Measurements from ENCODE around the gene ZCCHC14. TPM values are rescaled to one million over a fixed set of nuclear protein-coding genes. Genes with fewer than 3 reads are reported as not detected.
A peak's percentile ranks its signal among the peaks of the same experiment; 100 is the strongest.

The ZCCHC14 gene
- total and polyA plus RNA-seq, 2 of the 13 experiments (the other 11 are each of a cell fraction or from before 2014, with no cell fraction given), result 12.4 to 12.5 TPM

GRCh38 chr16:87484487-87485331, 8.1 kb downstream of the ZCCHC14 start (continued):
- TF ChIP-seq ZBTB2 (CRISPR knock-in tag; IDR thresholded peaks at IDR 0.05; ENCODE audit: low read depth) (no peak), KLF16 (CRISPR knock-in tag; IDR thresholded peaks at IDR 0.05) (no peak), STAT6 (CRISPR knock-in tag; IDR thresholded peaks at IDR 0.05; ENCODE audit: borderline replicate concordance) (no peak), ZNF580 (CRISPR knock-in tag; IDR thresholded peaks at IDR 0.05; ENCODE audit: borderline replicate concordance, low read depth) (no peak), MTA1 (CRISPR knock-in tag; IDR thresholded peaks at IDR 0.05; ENCODE audit: borderline replicate concordance) (peak; percentile 62; the same call in 1 of the 2 replicates), SMARCE1 (IDR thresholded peaks at IDR 0.05; ENCODE audit: borderline replicate concordance) (no peak), NR2F2 (IDR thresholded peaks at IDR 0.05; ENCODE audit: borderline replicate concordance, low read depth) (peak; percentile 87), MZF1 (CRISPR knock-in tag; IDR thresholded peaks at IDR 0.05; ENCODE audit: borderline replicate concordance) (no peak), ZNF569 (CRISPR knock-in tag; IDR thresholded peaks at IDR 0.05; ENCODE audit: borderline replicate concordance) (no peak), ZNF543 (CRISPR knock-in tag; IDR thresholded peaks at IDR 0.05) (no peak), PRPF4 (IDR thresholded peaks at IDR 0.05; ENCODE audit: low read depth, low read length, poor library complexity, severe bottlenecking) (no peak), KAT8 (CRISPR knock-in tag; IDR thresholded peaks at IDR 0.05) (0 out of 2 replicates have a peak, but pooled peaks have one; percentile 23), ZNF280D (CRISPR knock-in tag; IDR thresholded peaks at IDR 0.05) (no peak), ZNF234 (CRISPR knock-in tag; conservative IDR thresholded peaks at IDR 0.05) (no peak), ZNF484 (CRISPR knock-in tag; IDR thresholded peaks at IDR 0.05; ENCODE audit: borderline replicate concordance, low read depth) (no peak), NR2C2 (CRISPR knock-in tag; IDR thresholded peaks at IDR 0.05; ENCODE audit: borderline replicate concordance) (peak; percentile 51; the same call in 1 of the 2 replicates), ZNF350 (CRISPR knock-in tag; IDR thresholded peaks at IDR 0.05; ENCODE audit: borderline replicate concordance, low read depth) (no peak), BCL3 (CRISPR knock-in tag; IDR thresholded peaks at IDR 0.05) (no peak), PHF21A (CRISPR knock-in tag; IDR thresholded peaks at IDR 0.05) (0 out of 2 replicates have a peak, but pooled peaks have one; percentile 19)

Data from HepG2 (cell line).